Measurements from ENCODE around the gene MPHOSPH9. TPM values are rescaled to one million over a fixed set of nuclear protein-coding genes. Genes with fewer than 3 reads are reported as not detected.

The MPHOSPH9 gene, protein sequence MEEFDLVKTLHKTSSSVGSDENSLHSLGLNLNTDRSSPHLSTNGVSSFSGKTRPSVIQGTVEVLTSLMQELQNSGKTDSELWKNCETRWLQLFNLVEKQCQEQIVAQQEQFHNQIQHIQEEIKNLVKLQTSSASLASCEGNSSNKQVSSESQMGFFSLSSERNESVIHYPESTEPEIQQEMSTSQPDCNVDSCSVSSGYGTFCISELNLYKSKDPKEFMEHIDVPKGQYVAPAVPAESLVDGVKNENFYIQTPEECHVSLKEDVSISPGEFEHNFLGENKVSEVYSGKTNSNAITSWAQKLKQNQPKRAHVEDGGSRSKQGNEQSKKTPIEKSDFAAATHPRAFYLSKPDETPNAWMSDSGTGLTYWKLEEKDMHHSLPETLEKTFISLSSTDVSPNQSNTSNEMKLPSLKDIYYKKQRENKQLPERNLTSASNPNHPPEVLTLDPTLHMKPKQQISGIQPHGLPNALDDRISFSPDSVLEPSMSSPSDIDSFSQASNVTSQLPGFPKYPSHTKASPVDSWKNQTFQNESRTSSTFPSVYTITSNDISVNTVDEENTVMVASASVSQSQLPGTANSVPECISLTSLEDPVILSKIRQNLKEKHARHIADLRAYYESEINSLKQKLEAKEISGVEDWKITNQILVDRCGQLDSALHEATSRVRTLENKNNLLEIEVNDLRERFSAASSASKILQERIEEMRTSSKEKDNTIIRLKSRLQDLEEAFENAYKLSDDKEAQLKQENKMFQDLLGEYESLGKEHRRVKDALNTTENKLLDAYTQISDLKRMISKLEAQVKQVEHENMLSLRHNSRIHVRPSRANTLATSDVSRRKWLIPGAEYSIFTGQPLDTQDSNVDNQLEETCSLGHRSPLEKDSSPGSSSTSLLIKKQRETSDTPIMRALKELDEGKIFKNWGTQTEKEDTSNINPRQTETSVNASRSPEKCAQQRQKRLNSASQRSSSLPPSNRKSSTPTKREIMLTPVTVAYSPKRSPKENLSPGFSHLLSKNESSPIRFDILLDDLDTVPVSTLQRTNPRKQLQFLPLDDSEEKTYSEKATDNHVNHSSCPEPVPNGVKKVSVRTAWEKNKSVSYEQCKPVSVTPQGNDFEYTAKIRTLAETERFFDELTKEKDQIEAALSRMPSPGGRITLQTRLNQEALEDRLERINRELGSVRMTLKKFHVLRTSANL
- total RNA-seq, result 31.1 and 45.4 TPM in 2 replicates

DNA sequence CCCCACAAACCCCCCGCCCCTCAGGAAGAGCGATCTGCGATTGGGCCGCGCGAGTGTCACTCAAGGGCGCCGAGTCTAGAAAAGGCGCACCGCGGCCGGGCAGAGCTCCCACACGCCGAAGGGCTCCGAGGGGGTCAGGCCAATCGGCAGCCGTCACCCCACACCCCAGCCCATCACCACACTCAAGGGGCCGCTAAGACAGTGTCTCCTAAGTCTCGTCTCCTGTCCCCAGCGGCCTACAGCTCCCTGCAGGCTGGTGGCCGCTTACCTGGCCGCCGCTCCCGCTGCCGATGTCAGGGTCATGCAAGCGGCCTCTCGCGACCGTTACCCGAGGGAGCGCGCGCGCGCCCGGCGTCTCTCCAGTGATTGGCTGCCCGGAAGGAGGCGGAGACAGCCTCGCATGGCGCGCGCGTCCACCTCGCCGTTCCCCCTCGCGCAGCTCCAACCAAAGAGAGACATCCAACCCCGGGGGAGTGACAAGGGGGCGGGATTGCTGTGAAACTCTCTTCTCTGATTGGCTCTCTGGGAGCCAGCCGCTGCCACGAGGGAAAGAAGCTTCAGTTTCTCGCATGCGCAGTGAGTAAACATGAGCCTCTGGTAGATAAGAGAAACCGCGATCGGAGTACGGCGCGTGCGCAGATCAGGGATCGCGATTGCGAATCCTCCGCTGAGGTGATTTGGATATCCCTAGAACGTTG is at the start of gene MPHOSPH9, which contains the start of gene MTRFR:
Gene MPHOSPH9 (minus strand): TSS at position 335 of the 698 bp plus-strand sequence. CDS start 2,777 bp downstream, outside the sequence.
Gene MTRFR (plus strand): TSS at position 630 of the 698 bp plus-strand sequence. CDS start 20,239 bp downstream, outside the sequence.

DNA sequence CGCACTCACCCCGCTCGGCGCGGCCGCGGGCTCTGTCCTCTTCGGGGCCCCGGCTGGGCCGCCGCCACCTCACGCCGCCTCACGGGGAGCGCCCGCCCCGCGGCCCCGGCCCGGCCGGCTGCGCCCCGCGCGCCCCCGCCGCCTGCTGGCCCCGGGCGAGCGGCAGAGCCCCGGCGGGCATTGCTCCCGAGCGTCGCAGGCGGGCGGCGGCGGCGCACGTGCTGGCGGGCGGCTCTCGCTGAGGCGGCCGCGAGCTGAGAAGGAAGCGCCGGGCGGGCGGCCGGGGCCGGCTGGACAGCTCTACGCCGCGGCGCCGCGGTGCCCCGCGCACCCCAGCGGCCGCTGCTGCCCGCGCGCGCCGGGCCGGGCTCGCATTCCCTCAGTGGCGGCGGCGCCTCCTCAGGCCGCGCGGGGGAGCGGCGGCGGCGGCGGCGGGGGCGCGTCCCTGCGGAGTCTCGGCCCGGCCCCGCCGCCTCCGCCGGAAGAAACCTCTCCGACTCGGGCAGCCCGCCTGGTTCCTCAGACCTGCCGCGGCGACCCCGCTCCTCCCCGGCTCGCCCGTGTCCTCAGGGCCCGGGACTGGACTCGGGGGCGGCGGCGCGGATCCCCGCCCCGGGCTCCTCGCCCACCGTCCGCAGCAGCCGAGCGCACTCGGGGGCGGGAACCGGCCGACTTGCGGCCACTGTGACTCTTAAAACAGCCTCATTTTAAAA is 82.0 kb downstream of the MPHOSPH9 start, which contains the start of gene PITPNM2:
Gene PITPNM2 (minus strand): TSS at position 347 of the 713 bp plus-strand sequence. CDS start 116,500 bp downstream, outside the sequence.

Other genes starting within 250 kb of the MPHOSPH9 start
- gene PITPNM2, start 82.1 kb downstream of the MPHOSPH9 start, total RNA-seq, result 7.6 and 20.2 TPM in 2 replicates
- 7.8 and 10.7 TPM in 2 replicates for gene MTRFR, start 295 bp upstream of the MPHOSPH9 start, total RNA-seq
- 188 and 350 TPM in 2 replicates for gene CDK2AP1, start 38.7 kb upstream of the MPHOSPH9 start, total RNA-seq
- 14.4 and 33.7 TPM in 2 replicates for gene SBNO1, start 131.7 kb upstream of the MPHOSPH9 start, total RNA-seq
- gene KMT5A, start 151.0 kb upstream of the MPHOSPH9 start, total RNA-seq, result 32.1 and 38.3 TPM in 2 replicates
- gene RILPL2, start 203.5 kb upstream of the MPHOSPH9 start, total RNA-seq, result 3.2 and 7.6 TPM in 2 replicates
- 14.2 and 15.4 TPM in 2 replicates for gene SNRNP35, start 225.0 kb upstream of the MPHOSPH9 start, total RNA-seq